RPMI8226 (cell line): Measurements from ENCODE around the gene CFAP54.

Experiments used
- DNase-seq: peaks from one replicate; pipeline ENCODE4 v3.0.0-alpha.2; 2015

The CFAP54 gene

DNA sequence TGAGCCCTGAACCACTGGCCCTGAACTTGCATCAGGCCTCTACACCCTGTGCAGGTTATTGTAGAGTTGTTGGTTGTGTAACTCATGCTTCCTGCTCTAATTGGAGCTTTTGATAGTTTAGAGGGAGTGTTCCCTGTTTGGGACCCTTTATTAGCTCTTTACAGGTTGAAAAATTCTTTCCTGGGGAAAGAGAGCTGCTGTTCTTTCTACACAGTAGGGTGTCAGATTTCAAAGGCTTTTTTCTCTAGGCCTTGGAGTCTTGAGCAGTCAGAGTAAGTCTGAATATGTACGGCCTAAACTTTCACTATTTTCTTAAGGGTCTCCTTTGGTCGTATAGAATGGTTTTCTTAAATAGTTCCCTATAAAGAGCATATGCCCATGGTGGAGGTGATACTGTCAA lies 356.9 kb downstream of the CFAP54 start:
- DNase-seq = no peak

DNA sequence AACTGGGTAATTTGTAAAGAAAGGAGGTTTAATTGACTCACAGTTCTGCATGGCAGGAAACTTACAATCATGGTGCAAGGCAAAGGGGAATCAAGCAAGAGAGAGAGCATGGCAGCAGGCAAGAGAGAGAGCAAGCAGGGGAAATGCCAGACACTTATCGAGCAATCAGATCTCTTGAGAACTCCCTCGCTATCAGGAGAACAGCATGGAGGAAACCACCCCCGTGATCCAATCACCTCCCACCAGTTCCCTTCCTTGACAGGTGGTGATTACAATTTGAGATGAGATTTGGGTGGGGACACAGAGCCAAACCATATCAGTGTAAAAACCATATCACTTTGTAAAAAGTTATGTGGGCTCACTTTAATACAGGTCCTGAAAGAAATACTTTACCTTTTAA lies 361.3 kb downstream of the CFAP54 start:
- DNase-seq = no peak

DNA sequence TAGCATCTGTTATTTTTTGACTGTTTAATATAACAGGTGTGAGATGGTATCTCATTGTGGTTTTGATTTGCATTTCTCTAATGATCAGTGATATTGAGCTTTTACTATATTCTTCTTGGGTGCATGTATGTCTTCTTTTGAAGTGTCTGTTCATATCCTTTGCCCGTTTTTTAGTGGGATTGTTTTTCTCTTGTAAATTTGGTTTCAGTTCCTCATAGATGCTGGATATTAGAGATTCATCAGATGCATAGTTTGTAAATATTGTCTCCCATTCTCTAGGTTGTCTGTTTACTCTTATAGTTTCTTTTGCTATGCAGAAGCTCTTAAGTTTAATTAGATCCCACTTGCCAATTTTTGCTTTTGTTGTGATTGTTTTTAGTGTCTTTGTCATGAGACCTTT lies 368.8 kb downstream of the CFAP54 start:
- DNase-seq = no peak

DNA sequence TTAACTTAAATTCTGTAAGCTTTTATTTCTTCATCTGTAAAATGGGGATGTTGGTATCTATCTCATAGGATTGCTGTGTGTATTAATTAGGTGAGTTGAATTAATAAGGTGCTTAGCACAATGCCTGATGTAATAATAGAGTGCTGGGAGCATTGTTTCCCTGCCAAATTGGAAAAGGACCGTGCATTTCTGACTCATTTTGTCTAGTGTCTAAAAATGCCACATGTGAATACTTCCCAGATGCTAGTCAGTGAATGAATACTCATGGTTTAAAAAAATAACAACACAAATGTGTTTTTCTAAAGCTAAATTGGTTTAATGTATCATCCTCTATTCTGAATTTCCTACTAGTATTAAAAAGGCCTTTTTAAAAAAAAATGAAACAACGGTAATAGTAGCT lies 372.3 kb downstream of the CFAP54 start:
- DNase-seq = no peak

DNA sequence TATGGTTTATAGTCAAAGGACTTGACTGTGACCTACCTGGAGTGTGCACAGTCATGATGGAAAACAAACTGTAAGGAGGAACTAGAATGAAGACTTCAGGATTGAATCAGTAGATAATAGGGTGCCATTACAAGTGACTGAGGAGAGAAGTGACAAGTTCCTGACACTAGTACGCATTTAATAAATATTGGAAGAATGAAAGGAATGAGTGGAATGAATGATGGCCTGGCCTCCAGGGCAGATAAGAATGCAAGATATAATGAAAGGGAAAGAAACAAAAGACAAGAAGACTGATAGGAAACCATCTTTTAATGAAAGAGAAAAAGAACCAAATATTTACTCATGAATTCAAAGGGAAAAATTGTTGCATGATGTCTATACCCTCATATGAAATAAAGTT lies 372.9 kb downstream of the CFAP54 start:
- DNase-seq = no peak

DNA sequence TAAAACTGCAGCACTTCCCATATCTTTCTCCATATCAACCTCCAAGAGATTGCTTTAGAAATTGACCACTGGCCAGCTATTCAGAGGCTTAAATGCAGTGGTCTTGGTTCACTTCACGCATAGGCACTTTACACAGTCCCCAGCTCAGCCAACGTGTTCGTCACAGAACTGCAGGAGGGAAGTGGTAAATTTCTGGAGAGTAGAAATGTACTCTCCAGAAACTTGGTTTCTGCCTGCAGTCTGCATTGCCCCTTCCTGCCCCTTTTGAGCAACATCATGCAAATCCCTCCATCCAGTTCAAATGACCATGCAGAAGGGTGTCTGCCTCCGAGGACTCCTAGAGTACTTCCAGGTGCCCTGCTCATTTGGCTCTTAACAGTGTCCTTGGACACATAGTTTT lies 375.0 kb downstream of the CFAP54 start:
- DNase-seq = no peak

DNA sequence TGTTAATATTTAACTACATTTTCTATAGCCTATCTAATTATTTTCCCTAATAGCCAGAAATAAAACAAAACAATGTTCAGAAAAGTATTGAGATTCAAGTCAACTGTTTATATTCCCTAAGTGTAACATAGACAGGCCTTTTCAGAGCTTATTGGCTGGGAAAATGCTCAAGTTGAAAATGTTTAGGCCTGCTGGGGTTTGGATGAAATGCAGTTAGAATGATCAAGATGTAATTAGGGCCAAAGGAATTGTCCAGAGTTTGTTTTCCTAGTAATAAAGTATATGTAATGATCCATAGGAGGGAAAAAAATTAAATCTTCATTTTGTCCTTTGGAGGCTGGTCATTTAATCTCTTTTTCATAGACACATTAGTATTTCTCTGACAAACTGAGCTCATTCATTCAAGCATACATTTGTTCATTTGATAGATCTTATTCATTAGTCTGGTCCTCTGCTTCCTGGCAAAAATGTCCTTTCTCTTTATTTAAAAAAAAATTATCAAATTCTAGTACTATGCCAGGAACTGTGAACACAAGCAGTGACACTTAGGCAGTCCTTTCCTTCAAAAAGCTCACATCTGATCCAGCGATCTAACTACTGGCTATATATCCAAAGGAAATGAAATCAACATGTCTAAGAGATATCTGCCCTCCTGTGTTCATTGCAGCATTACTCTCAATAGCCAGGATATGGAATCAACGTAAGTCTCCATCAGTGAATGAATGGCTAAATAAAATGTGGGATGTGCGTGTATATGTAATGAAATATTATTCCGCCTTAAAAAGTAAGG lies 377.6 kb downstream of the CFAP54 start:
- no peak for DNase-seq

DNA sequence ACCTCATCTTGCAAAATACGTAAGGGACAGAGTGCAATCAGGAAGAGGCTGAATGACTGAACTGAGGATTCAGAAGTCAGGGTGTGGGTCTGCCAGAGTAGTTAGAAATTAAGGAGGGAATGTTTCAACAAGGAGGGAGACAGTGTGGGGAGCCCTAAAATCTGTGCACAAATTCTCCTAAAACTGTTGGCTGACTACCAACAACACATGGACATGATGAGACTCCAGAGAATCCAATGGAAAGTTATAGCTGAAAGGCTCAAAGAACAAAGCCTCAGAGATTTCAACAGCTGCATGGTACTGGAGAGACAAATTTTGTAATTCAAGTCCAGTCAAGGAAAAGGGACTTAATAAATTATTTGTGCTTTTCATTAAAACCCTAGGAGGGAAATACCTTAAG lies 381.6 kb downstream of the CFAP54 start:
- no peak for DNase-seq

DNA sequence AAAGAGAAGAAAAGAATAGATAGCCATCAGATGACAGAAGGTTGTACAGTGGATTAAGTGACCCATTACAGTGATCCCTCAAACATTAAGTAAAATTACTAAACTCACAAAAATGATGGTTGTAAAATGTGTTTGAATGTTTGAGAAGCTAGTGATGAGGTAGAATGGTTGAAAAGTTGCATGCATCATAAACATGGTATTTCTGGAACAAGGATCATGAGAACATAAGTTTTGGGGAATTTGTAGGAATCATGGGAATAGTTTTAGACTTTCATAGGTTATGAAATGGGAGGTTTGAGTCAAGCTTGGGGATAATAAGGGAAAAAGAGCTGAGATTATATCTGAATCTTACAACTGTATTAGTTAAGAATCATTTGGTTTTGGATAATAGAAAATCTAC lies 383.6 kb downstream of the CFAP54 start:
- no peak for DNase-seq

DNA sequence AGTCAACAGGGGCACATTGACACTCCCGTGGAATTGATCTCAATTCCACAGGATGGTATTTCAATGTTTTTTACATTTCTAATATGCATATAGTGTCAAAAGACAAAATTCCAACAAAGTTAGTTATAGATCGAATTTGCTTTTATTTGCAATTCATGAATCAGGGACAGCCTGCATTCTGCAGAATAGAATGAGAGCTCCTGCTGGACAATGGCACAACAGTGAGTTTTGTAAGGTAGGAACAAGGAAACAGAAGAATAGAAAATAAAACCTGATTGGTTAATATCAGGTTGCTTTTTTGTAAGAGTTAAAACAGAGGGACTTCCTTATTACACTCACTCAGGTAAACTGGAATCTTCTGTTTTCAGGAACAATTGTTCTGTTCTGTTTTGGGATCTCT lies 384.8 kb downstream of the CFAP54 start:
- no peak for DNase-seq

DNA sequence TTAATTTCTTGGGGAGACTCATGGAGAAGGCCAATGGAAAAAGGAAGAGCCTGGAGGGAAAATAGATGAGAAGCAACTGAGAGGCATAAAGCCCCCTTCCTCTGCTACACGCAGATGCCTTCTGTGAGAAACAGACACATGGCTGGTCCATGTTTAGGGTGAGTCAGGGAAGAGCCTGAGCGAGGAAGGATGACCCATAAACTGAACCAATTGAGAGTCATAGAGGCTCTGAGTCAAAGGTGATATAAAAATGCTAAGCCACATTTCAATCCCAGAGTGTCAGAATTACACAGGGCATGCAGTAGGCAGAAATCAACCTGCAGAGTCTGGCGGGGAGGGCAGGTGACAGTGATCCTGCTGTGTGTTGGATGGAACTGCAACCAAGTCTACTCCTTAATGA lies 387.6 kb downstream of the CFAP54 start:
- no peak for DNase-seq

DNA sequence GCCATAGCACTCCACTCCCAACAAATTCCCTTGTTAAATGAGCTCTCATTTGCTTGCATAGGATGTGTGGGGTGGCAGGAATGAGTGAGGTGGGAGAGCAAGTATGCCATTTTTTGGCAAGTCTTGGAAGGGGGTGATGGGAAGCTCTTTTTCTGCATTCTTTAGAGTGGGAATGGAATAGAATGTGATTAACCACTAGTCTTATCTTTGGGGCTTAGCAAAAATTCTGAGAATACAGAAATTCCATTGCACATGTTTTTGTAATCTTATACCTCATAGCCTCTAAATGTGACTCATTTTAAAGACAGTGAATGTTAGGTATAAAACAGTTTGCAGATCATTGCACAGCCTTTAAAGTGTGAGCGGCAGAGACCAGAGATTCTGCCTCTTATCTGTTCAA lies 389.3 kb downstream of the CFAP54 start:
- DNase-seq = no peak

DNA sequence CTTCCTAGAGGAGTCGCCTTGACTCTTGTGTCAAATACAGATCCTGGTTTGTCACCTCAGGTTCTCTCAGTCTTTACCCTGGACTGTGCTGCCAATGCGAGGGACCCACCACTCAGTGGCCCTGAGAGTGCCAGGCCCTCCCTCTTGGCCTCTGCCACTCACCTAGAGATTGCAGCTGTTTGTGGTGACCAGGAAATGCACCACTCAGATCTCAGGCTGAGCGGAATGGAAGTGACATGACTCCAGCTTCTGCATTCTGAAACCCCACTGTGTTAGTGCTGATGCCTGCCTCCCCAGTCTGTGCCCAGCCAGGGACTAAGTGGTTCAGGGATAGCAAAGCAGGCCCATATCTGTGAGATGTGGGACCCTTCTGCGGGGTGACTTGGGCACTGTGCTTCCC lies 389.9 kb downstream of the CFAP54 start:
- DNase-seq = no peak

DNA sequence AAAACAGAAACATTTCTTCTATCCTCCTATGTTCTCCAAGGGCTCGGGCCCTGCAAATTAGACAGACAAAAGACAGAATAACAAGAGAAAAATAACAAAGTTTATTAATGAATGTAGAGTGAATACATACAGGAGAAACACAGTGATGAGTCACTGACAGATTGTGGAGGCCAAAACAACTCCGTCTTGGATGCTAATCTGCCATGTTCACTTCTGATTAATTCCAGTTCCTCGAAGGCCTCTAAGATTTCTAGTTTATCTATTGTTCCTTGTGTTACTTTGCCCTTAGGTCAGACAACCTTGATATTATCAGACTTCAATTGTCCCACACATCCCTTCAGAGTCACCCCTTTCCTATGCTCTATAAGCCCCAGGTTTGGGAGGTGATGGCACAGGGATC lies 390.8 kb downstream of the CFAP54 start:
- no peak for DNase-seq

DNA sequence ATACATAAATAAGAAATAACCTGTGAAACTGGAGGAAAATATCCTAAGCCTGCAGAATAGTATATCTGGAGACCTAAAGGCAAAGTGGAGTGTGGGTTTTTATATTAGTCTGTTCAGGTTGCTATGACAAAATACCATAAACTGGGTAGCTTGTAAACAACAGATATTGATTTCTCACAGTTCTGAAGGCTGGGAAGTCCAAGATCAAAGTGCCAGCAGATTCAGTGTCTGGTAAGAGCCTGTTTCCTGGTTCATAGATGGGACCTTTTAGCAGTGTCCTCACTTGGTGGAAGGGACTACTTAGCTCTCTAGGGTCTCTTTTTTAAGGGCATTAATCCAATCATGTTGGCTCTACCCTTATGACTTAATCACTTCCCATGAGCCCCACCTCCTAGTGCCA lies 392.2 kb downstream of the CFAP54 start:
- no peak for DNase-seq

DNA sequence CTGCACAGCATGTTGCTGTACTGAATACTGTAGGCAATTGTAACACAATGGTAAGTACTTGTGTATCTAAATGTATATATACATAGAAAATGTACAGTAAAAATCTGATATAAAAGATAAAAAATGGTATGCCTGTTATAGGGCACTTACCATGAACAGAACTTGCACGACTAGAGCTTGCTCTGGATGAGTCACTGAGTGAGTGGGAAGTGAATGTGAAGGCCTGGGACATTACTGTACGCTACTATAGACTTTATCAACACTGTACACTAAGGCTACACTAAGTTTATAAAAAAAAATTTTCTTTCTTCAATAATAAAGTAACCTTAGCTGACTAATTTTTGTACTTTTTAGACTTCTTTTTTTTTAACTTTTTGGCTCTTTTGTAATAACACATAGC lies 393.5 kb downstream of the CFAP54 start:
- no peak for DNase-seq

DNA sequence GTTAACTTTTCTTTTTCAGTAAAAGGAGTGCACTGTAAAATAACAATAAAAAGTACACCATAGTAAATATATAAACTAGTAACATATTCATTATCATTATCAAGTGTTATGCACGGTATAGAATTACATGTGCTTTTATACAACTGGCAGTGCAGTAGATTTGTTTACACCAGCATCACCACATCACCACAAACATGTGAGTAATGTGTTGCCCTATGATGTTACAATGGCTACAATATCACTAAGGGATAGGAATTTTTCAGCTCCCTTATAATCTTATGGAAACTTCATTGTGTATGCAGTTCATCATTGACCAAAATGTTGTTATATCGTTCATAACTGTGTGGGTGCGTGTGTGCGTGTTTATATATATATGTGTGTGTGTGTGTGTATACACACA lies 394.2 kb downstream of the CFAP54 start:
- no peak for DNase-seq

DNA sequence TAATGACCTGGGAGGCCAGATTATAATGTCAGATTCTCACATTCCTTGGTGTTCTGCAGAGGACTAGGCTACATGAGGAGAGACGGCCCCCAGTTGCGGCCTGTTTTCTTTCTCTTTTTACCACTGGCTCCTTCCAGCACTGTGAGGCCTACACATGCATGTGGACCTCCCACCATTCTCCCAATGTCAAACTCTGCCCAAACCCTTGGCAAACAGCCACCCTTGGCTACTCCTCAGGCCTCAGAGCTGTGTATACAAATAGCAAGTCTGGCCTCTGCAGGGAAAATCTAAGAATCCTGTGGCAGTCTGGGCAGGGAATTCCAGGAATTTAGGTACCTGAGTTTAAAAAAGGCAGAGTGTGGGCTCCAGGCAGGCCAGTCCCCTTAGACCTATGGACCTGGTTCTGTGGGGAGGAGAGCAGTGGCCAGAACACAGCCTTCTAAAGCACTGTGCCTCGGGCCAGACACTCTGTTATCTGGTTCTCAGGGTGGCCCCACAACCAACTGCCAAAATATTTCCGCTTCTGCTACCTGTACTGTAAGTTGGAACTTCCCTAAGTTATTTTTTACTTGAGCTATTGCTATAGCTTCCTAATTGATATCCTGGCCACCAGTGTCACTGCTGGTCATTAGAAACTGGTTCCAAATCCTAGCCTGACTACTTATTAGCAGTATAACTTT lies 397.8 kb downstream of the CFAP54 start:
- no peak for DNase-seq

DNA sequence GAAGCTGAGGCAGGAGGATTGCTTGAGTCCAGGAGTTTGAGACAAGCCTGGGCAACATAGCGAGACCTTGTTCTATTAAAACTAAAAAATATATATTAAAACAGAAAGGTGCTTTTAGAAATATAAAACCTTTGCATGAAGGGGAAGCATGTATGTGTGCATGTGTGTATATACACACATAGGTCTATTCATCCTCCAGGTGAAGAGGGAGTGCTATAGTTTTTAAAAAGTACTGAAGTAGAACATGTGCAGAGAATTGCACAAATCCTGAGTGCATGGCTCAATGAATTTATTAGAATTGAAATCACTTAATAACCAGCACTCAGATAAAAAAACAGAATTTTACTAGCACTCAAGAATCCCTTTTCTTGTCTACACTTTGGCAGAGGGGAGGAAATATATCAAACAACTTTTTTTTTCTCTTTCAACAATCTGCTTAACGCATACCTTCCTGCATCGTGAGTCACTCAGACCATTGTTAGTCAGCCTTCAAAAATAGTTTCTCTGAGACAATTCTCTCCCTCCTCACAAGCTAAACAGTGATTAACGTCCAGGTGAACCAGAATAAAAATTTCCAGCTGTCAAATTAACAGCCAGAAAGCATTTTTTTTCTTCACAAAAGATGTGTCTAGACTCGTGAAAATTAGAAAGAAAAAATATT lies 400.0 kb downstream of the CFAP54 start:
- no peak for DNase-seq

DNA sequence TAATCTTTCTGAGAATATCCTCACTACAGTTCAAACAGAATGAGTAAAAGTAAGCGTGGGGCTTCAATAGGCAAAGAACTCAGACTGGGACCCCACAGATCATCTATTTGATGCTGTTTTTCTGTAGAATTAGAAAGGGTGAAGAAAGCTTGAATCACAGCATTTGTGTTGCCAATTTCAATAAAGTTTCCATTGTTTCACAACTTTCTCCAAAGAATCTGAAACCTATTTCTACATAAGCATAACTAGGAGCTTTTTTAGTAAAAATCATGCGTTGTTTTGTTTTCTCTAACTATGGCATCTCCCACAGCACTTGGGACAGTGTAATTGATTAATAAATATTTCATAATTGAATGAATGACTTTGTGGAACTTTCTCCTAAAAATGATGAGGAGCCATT lies 401.0 kb downstream of the CFAP54 start:
- DNase-seq = no peak

DNA sequence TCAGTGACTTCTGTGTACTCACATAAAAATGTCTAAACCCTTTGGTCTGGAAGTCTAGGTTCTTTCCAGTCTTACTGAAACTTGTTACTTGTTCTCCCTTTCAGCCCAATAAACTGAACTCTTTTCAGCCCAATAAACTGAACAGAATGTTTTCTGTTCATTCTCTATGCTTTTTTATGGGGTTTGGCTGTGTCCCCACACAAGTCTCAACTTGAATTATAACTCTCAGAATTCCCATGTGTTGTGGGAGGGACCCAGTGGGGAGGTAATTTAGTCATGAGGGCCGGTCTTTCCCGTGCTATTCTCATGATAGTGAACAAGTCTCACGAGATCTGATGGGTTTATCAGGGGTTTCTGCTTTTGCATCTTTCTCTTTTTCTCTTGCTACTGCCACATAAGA lies 402.7 kb downstream of the CFAP54 start:
- no peak for DNase-seq

DNA sequence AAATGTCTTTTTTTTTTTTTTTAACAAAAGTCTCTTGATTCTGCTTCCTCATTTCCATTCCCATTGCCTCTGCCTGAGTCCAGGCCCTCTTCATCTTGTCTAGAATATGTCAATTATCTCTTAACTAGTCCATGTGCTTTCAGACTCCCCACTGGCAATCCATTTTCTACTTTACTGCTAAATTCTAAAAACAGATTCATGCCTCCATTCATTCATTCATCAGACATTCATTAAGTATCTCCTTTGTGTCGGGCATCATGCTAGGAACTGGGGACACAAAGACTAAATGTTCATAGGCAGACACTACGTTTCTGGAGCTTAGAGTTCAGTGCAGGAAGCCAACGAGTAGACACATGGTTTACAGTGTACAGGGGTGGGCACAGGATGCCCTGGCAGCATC lies 408.0 kb downstream of the CFAP54 start:
- DNase-seq = no peak

DNA sequence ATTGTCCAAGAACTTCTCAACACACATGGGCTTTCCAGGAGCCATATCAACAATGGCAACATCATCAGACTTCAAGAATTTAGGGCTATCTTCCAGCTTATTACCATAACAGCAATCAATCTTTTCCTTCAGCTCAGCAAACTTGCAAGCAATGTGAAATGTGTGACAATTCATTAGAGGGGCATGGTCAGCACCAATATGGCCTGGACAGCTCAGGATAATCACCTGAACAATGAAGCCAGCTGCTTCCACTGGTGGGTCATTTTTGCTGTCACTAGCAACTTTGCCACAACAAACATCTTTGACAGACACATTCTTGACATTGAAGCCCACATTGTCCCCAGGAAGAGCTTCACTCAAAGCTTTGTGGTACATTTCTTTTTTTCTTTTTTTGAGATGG lies 411.8 kb downstream of the CFAP54 start:
- no peak for DNase-seq

DNA sequence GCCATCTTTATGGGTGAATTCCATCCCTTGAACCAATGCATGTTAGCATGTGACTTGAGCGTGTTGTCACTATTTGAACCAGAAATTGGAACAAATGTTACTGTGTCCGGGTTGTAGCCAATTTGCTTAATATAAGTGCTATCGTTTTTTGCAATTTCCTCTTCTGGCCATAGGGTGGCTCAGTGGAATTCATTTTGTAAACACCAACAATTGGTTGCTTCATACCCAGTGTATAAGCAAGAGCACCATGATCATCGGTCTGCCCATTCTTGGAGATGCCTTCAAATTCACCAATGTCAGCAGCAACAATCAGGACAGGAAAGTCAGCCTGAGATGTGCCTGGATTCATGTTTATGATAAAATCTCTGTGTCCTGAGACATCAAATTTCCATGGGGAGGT lies 412.7 kb downstream of the CFAP54 start:
- DNase-seq = peak; percentile 15

DNA sequence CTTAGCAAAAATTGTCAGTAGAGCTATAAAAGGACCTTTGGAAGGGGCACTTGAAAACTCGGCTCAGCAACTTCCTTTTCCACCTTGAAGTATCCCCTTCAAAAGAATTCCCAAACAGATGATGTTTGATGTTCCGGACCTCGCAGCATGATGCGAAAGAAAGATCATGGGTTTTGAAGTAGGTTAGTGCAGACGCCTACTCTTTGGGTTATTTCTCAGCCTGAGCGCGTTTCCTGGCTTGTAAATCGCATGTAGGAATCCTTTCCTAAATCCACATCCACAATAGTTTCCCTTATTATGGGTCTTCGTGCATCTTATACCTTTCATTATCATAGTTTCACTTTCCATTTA lies 417.1 kb downstream of the CFAP54 start:
- no peak for DNase-seq
